ENCODE results near the gene SAC3D1. TPM values are rescaled to one million over a fixed set of nuclear protein-coding genes. Genes with fewer than 3 reads are reported as not detected.

Gene SAC3D1
- total RNA-seq, 1 experiment from 2014 or later: 55.6 TPM

GRCh38 chr11:65087827-65088226, 46.8 kb downstream of the SAC3D1 start:
- Histone ChIP-seq H3K27me3 (ENCODE audit: control insufficient read depth, insufficient read depth, low read length) (no peaks in the 10 kb centered on the region), H3K4me3 (ENCODE audit: low read depth in 2 of 2, low read length in 2 of 2) (no peak overlapping the region), H3K36me3 (ENCODE audit: control insufficient read depth, insufficient read depth, low read length) (peaks cover 3% of the 10 kb centered on the region; the same call in 1 of the 2 replicates), H3K9me3 (ENCODE audit: control insufficient read depth, insufficient read depth, low read depth, low read length) (no peaks in the 10 kb centered on the region), H3K4me1 (ENCODE audit: control insufficient read depth, insufficient read depth, low read length) (peaks cover 11% of the 10 kb centered on the region), H3K27ac (ENCODE audit: low read length) (no peak overlapping the region)
- POLR2A ChIA-PET: no interaction called here
- BruUV-seq (replicated peaks): no TSS peak
- DNase-seq (ENCODE audit: low read depth, low spot score) (no peak), ATAC-seq (no peak)
- CTCF ChIA-PET: no interaction called here
- intact Hi-C loops (cut with micrococcal nuclease; ENCODE audit: unreplicated experiment): no loop called here
- in situ Hi-C loops (cut with HindIII; ENCODE audit: low pct_unique_long_range_greater_than_20kb, low sequenced_read_pairs): no loop called here
- TF ChIP-seq CTCF (IDR thresholded peaks at IDR 0.05) (no peak), POLR2AphosphoS5 (IDR thresholded peaks at IDR 0.05; ENCODE audit: low read depth, low read length) (no peak), REST (IDR thresholded peaks at IDR 0.05; ENCODE audit: insufficient read depth in 1 of 2, low read depth in 2 of 2, low read length in 1 of 2) (no peak), SIN3A (IDR thresholded peaks at IDR 0.05; ENCODE audit: borderline replicate concordance, insufficient read depth, low read depth, low read length) (no peak), TCF7L2 (IDR thresholded peaks at IDR 0.05; ENCODE audit: low read depth, low read length) (no peak)

GRCh38 chr11:65089621-65090020, 48.6 kb downstream of the SAC3D1 start:
- Histone ChIP-seq H3K4me3 (ENCODE audit: low read depth in 2 of 2, low read length in 2 of 2) (no peak overlapping the region), H3K36me3 (ENCODE audit: control insufficient read depth, insufficient read depth, low read length) (peaks cover 3% of the 10 kb centered on the region; the same call in 1 of the 2 replicates), H3K27ac (ENCODE audit: low read length) (no peak overlapping the region), H3K4me1 (ENCODE audit: control insufficient read depth, insufficient read depth, low read length) (peaks cover 7% of the 10 kb centered on the region; the same call in 1 of the 2 replicates), H3K27me3 (ENCODE audit: control insufficient read depth, insufficient read depth, low read length) (no peaks in the 10 kb centered on the region), H3K9me3 (ENCODE audit: control insufficient read depth, insufficient read depth, low read depth, low read length) (no peaks in the 10 kb centered on the region)
- in situ Hi-C loops (cut with HindIII; ENCODE audit: low pct_unique_long_range_greater_than_20kb, low sequenced_read_pairs): no loop called here
- DNase-seq (ENCODE audit: low read depth, low spot score) (no peak), ATAC-seq (no peak)
- POLR2A ChIA-PET: interaction anchor here (0.6 kb wide), 1 partner anchor 41 kb away, joined by 3 read pairs; no protein-coding TSS in a partner anchor
- CTCF ChIA-PET: no interaction called here
- TF ChIP-seq SIN3A (IDR thresholded peaks at IDR 0.05; ENCODE audit: borderline replicate concordance, insufficient read depth, low read depth, low read length) (no peak), POLR2AphosphoS5 (IDR thresholded peaks at IDR 0.05; ENCODE audit: low read depth, low read length) (no peak), TCF7L2 (IDR thresholded peaks at IDR 0.05; ENCODE audit: low read depth, low read length) (no peak), CTCF (IDR thresholded peaks at IDR 0.05) (no peak), REST (IDR thresholded peaks at IDR 0.05; ENCODE audit: insufficient read depth in 1 of 2, low read depth in 2 of 2, low read length in 1 of 2) (no peak)
- no TSS peak for BruUV-seq (replicated peaks)
- intact Hi-C loops (cut with micrococcal nuclease; ENCODE audit: unreplicated experiment): no loop called here

All from Panc1 (cell line).